ENCODE results near the gene TMEM128.
"Not testable (repeated sequence)": the region's sequence is repeated elsewhere in the genome, so short reads cannot be mapped to it uniquely, and the experiment has no call there.

Gene TMEM128

DNA sequence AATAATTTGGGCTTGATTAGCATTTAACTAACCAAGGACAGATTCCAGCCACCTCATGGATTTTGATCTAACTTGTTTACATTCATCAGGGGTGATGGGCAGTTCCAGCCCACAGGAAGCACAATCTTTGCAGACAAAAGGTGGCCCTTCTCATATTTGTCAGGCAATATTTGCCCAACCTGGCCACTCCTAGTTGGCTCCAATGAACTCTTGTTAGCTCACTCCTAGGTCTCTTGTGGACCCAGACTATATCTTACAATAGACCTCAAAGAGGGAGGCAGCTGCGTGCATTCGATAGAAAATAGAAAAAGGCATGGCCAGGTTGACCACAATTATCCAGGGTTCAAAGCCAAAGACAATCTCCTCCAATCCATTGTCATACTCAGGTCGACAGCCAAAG lies 59.5 kb downstream of the TMEM128 start:
- not testable (repeated sequence) for DNase-seq (ENCODE audit: low read depth)
